Caco-2 (cell line): ENCODE measurements around the gene UQCRH. TPM values are rescaled to one million over a fixed set of nuclear protein-coding genes. Genes with fewer than 3 reads are reported as not detected.
"Not testable (repeated sequence)": the region's sequence is repeated elsewhere in the genome, so short reads cannot be mapped to it uniquely, and the experiment has no call there.

Source experiments
- BruUV-seq: library from RNA; stranded (reverse); fragments of 400-500 nt; replicated peaks from 2 replicates; lab custom pipeline; 2021; lab: Mats Ljungman, UMichigan
- CTCF ChIA-PET: fragments of 300-600 bp; sonication (Branson Sonifier 250); formaldehyde crosslinking; loops from one replicate; lab custom pipeline; 2022; ENCODE audit warnings: antibody characterized with exemption; lab: Charles Lee
- POLR2A ChIA-PET: fragments of 300-600 bp; sonication (Branson Sonifier 250); formaldehyde crosslinking; loops from one replicate; lab custom pipeline; 2022; ENCODE audit warnings: antibody characterized with exemption; lab: Charles Lee
- DNase-seq, 2 experiments: peaks; one replicate each; pipeline versions ENCODE4 v3.0.0 to v3.0.0-alpha.2; 2020 to 2022
- H3K27me3 ChIP-seq: replicated peaks from 2 replicates; pipeline ENCODE4 v1.6.0; 2011; ENCODE audit warnings: low read length; ENCODE audit not compliant: control insufficient read depth, insufficient read depth
- H3K36me3 ChIP-seq: 2 replicates; pipeline ENCODE4 v1.5.1; 2011; ENCODE audit warnings: low read length; ENCODE audit not compliant: control insufficient read depth, insufficient read depth
- H3K4me1 ChIP-seq: fragments of 250-450 bp; sonication (Bioruptor Pico); 2 replicates; pipeline ENCODE4 v1.5.1; 2020; ENCODE audit warnings: mild to moderate bottlenecking
- H3K4me3 ChIP-seq: 2 replicates; pipeline ENCODE4 v1.5.1; 2011; ENCODE audit warnings: low read depth, mild to moderate bottlenecking, control low read depth, low read length
- H3K9me3 ChIP-seq: fragments of 250-450 bp; sonication (Bioruptor Pico); 2 replicates; pipeline ENCODE4 v1.5.1; 2020; ENCODE audit warnings: mild to moderate bottlenecking, moderate library complexity
- H3K27ac Mint-ChIP-seq: one replicate; pipeline ENCODE4 v1.8.0; 2022; ENCODE audit warnings: mixed read lengths; ENCODE audit not compliant: unreplicated experiment
- H3K27me3 Mint-ChIP-seq: one replicate; pipeline ENCODE4 v1.8.0; 2022; ENCODE audit warnings: mixed read lengths; ENCODE audit not compliant: insufficient read depth, unreplicated experiment
- H3K36me3 Mint-ChIP-seq: one replicate; pipeline ENCODE4 v1.8.0; 2022; ENCODE audit warnings: mild to moderate bottlenecking, mixed read lengths; ENCODE audit not compliant: insufficient read depth, unreplicated experiment
- H3K4me1 Mint-ChIP-seq: one replicate; pipeline ENCODE4 v1.8.0; 2022; ENCODE audit warnings: low read depth, mixed read lengths; ENCODE audit not compliant: unreplicated experiment
- H3K4me3 Mint-ChIP-seq: one replicate; pipeline ENCODE4 v1.8.0; 2022; ENCODE audit warnings: mild to moderate bottlenecking, moderate library complexity, mixed read lengths; ENCODE audit not compliant: unreplicated experiment
- H3K9me3 Mint-ChIP-seq: one replicate; pipeline ENCODE4 v1.8.0; 2022; ENCODE audit warnings: mixed read lengths; ENCODE audit not compliant: unreplicated experiment
- intact Hi-C: fragments of 100-400 bp; cut with micrococcal nuclease; formaldehyde crosslinking; loops from one replicate; pipeline ENCODE4 v1.10.0; 2022; ENCODE audit not compliant: unreplicated experiment
- total RNA-seq: library from RNA; stranded (reverse); gene quantifications from 2 replicates; pipeline ENCODE4 v1.2.3, GENCODE V29; 2022
- TF ChIP-seq, protein P1 (sequence below), 2 experiments: fragments of 200-600 bp in 1 of 2; IDR thresholded peaks; 1 replicate in 1 of 2; 2 replicates in 1 of 2; pipeline versions ENCODE4 v1.5.1 to v1.8.0; 2011 to 2022; ENCODE audit warnings: antibody characterized with exemption in 1 of 2, control low read depth in 1 of 2, inconsistent platforms in 1 of 2, low read depth in 1 of 2, low read length in 1 of 2, mild to moderate bottlenecking in 1 of 2, moderate library complexity in 1 of 2; ENCODE audit not compliant: insufficient read depth in 1 of 2, severe bottlenecking in 1 of 2, unreplicated experiment in 1 of 2

UQCRH gene
- total RNA-seq, 1 experiment from 2014 or later, result 277 TPM

GRCh38 chr1:46334030-46334384 lies 30.5 kb downstream of the UQCRH start:
- Mint-ChIP-seq H3K4me1 (peaks cover 6% of the 10 kb centered on the region), H3K4me3 (no peak overlapping the region), H3K27me3 (no peaks in the 10 kb centered on the region), H3K9me3 (no peaks in the 10 kb centered on the region), H3K36me3 (peaks cover 5% of the 10 kb centered on the region), H3K27ac (no peak overlapping the region)
- Histone ChIP-seq H3K27me3 (no peaks in the 10 kb centered on the region), H3K4me3 (no peak overlapping the region), H3K9me3 (no peaks in the 10 kb centered on the region), H3K4me1 (no peaks in the 10 kb centered on the region), H3K36me3 (no peaks in the 10 kb centered on the region)
- TF ChIP-seq, protein P1, sequence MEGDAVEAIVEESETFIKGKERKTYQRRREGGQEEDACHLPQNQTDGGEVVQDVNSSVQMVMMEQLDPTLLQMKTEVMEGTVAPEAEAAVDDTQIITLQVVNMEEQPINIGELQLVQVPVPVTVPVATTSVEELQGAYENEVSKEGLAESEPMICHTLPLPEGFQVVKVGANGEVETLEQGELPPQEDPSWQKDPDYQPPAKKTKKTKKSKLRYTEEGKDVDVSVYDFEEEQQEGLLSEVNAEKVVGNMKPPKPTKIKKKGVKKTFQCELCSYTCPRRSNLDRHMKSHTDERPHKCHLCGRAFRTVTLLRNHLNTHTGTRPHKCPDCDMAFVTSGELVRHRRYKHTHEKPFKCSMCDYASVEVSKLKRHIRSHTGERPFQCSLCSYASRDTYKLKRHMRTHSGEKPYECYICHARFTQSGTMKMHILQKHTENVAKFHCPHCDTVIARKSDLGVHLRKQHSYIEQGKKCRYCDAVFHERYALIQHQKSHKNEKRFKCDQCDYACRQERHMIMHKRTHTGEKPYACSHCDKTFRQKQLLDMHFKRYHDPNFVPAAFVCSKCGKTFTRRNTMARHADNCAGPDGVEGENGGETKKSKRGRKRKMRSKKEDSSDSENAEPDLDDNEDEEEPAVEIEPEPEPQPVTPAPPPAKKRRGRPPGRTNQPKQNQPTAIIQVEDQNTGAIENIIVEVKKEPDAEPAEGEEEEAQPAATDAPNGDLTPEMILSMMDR (IDR thresholded peaks at IDR 0.05; ENCODE audit: insufficient read depth in 1 of 2, low read depth in 1 of 2, low read length in 1 of 2, severe bottlenecking in 1 of 2, unreplicated experiment in 1 of 2), result no peak
- CTCF ChIA-PET, result interaction anchor here (0.6 to 1.1 kb wide), 4 partner anchors 10 to 855 kb away, joined by 3 to 16 read pairs (median 5); no protein-coding TSS in a partner anchor
- no peak for DNase-seq
- POLR2A ChIA-PET, result no interaction called here
- intact Hi-C loops, result no loop called here
- BruUV-seq, result no TSS peak

DNA sequence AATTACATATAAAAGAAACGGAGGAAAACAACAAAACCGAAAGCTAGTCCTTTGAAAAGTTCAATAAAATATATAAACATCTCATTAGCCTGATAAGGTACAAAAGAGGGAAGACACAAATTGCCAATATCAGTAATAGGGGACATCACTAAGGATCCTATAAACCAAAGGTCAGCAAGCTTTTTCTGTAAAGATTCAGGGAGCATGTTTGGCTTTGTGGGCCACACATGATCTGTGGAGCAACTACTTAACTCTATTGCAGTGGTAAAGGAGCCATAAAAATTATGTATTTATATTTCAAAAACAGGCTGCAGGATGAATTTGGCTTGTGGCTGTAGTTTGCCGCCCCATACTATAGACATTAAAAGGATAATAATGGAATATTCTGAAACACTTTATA lies 31.6 kb downstream of the UQCRH start:
- Histone ChIP-seq H3K27me3 (no peaks in the 10 kb centered on the region), H3K9me3 (no peaks in the 10 kb centered on the region), H3K4me3 (no peak overlapping the region), H3K4me1 (no peaks in the 10 kb centered on the region), H3K36me3 (no peaks in the 10 kb centered on the region)
- BruUV-seq, result no TSS peak
- H3K36me3 Mint-ChIP-seq, result peaks cover 5% of the 10 kb centered on the region
- no peak for DNase-seq
- intact Hi-C loops, result no loop called here
- H3K27me3 Mint-ChIP-seq, result no peaks in the 10 kb centered on the region
- TF ChIP-seq, protein P1 (IDR thresholded peaks at IDR 0.05; ENCODE audit: insufficient read depth in 1 of 2, low read depth in 1 of 2, low read length in 1 of 2, severe bottlenecking in 1 of 2, unreplicated experiment in 1 of 2), result no peak
- ChIA-PET CTCF (no interaction called here), POLR2A (interaction anchor here (0.6 kb wide), 1 partner anchor 23 kb away, joined by 3 read pairs; no protein-coding TSS in a partner anchor)
- H3K27ac Mint-ChIP-seq, result no peak overlapping the region
- H3K9me3 Mint-ChIP-seq, result no peaks in the 10 kb centered on the region
- H3K4me3 Mint-ChIP-seq, result no peak overlapping the region
- H3K4me1 Mint-ChIP-seq, result peaks cover 6% of the 10 kb centered on the region

- H3K4me3 Mint-ChIP-seq, intact Hi-C loops, H3K27me3 ChIP-seq, H3K4me3 ChIP-seq, H3K27ac Mint-ChIP-seq, H3K27me3 Mint-ChIP-seq, H3K4me1 ChIP-seq, H3K36me3 ChIP-seq, BruUV-seq, DNase-seq, H3K9me3 Mint-ChIP-seq, CTCF ChIA-PET, H3K9me3 ChIP-seq, POLR2A ChIA-PET: not testable (repeated sequence)
- H3K4me1 Mint-ChIP-seq, result peaks cover 18% of the 10 kb centered on the region
- peaks cover 14% of the 10 kb centered on the region for H3K36me3 Mint-ChIP-seq
Observed at GRCh38 chr1:46337409-46337808, 33.9 kb downstream of the UQCRH start.
